VCaP (cell line): Measurements from ENCODE around the gene ANO9.
"Not testable (repeated sequence)": the region's sequence is repeated elsewhere in the genome, so short reads cannot be mapped to it uniquely, and the experiment has no call there.

Experiments
- H3K27ac ChIP-seq: fragments of 450-650 bp; 2 replicates; pipeline ENCODE4 v1.5.1; 2017
- CTCF ChIP-seq: fragments of 450-650 bp; conservative IDR thresholded peaks from 2 replicates; pipeline ENCODE4 v1.5.1; 2017; ENCODE audit warnings: mild to moderate bottlenecking, moderate library complexity

ANO9 gene

DNA sequence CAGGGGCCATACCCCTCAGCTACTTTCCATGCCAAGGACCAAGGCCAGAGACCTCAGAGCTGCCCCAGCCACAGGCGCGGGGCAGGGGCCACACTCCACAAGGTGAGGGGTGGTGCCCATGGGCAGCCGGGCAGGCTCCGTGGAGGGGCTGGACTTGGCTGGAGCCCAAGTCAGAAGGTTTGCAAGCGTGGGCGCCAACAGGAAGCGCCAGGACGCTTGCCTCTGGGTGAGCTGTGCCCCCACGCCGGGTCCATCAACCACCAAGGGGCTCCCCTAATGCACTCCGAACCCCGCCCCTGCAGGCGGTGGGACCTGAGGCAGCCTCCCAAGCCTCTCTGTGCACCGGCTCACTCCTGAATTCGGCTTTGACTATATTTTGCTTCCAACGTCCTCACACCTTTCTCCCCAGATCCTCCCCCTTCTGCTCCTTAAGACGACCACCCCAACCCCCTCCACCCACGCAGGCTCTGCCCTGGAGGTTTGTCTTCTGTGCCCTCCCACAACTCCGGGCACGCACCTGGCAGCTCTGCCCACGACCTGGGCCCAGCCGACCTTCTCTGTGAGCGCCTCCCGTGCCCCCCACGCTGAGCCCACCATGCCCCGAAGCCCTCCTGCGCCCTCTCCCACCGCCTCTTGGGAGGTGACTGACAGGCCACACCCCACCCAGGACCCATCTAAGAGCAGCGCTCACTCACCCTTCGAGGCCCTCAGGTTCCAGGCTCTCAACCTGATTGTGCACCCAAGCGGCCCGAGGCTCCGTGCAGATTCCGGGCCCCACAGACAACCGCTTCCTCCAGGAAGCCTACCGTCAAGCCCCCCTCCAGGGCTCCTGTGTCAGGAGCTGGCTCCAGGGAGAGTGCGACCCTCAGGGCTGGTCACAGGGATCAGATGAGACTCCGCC lies 50.4 kb downstream of the ANO9 start:
- no peak for TF ChIP-seq CTCF
- H3K27ac ChIP-seq = no peak overlapping the region

DNA sequence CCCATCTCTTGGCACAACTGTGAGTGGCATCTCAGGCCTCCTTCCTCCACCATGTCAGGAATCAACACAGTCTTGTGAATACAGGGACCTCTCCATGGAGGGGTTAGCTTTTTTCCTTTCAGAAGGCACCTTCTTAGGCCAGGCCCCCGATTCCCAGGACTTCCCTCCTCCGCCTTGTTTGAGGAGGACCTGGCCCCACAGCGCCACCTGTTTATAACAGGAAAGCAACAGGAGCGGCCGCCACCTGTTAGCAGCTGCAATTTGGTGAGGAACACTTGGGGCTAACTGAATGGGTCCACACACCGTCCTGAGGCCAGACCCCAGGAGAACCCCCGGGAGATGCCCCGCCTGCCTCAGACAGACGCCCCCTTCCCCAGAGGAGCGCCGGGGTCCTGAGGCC lies 51.6 kb downstream of the ANO9 start:
- no peak overlapping the region for H3K27ac ChIP-seq
- TF ChIP-seq CTCF = no peak

DNA sequence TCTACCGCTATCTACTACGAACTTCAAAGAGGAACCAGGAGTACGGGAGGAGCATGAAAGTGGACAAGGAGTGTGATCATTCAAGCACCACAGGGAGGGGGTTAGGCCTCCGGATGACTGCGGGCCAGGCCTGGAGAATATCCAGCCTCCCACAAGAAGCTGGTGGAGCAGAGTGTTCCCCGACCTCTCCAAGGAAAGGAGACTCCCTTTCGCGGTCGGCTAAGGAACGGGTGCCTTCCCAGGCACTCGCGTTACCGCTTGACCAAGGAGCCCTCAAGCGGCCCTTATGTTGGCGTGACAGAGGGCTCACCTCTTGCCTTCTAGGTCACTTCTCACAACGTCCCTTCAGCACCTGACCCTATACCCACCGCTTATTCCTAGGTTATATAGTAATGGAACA lies 52.4 kb downstream of the ANO9 start:
- not testable (repeated sequence) for H3K27ac ChIP-seq

DNA sequence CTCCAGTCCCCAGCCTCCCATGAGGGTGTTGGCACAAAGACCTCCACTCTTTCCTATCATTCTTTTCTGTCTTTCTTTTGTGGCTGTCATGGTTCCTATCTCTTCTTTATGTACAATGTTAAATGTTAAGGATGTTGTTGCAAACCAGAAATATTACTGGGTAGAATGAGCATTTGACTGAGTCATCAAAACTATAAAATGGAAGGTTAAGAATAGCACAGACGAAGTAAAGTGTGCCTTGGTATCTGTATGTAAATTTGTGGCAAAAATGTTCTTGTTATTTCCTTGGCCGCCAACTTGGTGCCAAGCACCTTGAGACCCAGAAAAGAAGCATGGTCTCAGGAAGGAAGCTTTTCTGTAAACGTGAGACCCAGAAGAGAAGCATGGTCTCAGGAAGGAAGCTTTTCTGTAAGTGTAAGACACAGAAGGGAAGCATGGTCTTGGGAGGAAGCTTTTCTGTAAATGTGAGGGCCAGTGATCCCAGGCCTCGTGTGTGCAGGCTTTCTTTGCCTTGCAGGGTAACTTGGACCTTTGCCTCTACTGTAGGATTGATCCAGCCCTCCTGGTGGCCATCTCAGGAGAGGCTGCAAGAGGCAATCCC lies 54.5 kb downstream of the ANO9 start:
- H3K27ac ChIP-seq = no peak overlapping the region
- no peak for TF ChIP-seq CTCF

DNA sequence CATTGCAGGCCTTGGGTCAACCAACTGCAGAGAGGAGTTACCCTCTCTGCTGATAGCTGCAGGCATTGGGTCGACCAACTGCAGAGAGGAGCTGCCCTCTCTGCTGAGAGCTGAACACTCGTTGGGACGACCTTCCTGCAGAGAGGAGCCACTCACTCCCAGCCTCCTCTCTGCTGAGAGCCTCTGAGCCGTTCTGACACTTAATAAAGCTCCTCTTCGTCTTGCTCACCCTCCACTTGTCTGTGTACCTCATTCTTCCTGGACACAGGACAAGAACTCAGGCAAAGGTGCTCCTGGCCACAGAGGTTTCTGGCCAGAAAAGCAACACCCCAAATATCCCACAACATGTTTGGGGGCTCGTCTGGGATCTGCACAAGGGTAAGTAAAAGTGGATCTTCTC lies 55.3 kb downstream of the ANO9 start:
- no peak overlapping the region for H3K27ac ChIP-seq
- no peak for TF ChIP-seq CTCF

- TF ChIP-seq CTCF = no peak
- no peak overlapping the region for H3K27ac ChIP-seq
Measured at GRCh38 chr11:385594-386351, 56.0 kb downstream of the ANO9 start.

GRCh38 chr11:384511-384910 lies 57.3 kb downstream of the ANO9 start:
- no peak for TF ChIP-seq CTCF
- H3K27ac ChIP-seq = no peak overlapping the region
